ENCODE data around the gene PRIMPOL. TPM values are rescaled to one million over a fixed set of nuclear protein-coding genes. Genes with fewer than 3 reads are reported as not detected.

The PRIMPOL gene
- total RNA-seq, 1 experiment from 2014 or later = 9.4 TPM

- CTCF ChIA-PET = no interaction called here
- no peak for TF ChIP-seq EZH2 (IDR thresholded peaks at IDR 0.05; ENCODE audit: low read length, unreplicated experiment)
- TF ChIP-seq, protein P1, sequence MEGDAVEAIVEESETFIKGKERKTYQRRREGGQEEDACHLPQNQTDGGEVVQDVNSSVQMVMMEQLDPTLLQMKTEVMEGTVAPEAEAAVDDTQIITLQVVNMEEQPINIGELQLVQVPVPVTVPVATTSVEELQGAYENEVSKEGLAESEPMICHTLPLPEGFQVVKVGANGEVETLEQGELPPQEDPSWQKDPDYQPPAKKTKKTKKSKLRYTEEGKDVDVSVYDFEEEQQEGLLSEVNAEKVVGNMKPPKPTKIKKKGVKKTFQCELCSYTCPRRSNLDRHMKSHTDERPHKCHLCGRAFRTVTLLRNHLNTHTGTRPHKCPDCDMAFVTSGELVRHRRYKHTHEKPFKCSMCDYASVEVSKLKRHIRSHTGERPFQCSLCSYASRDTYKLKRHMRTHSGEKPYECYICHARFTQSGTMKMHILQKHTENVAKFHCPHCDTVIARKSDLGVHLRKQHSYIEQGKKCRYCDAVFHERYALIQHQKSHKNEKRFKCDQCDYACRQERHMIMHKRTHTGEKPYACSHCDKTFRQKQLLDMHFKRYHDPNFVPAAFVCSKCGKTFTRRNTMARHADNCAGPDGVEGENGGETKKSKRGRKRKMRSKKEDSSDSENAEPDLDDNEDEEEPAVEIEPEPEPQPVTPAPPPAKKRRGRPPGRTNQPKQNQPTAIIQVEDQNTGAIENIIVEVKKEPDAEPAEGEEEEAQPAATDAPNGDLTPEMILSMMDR (conservative IDR thresholded peaks at IDR 0.05; ENCODE audit: low read depth, low read length) = no peak
- TF ChIP-seq EZH2phosphoT487 (IDR thresholded peaks at IDR 0.05; ENCODE audit: borderline replicate concordance, low read length) = no peak
- no peaks in the 10 kb centered on the region for H3K9me2 ChIP-seq (replicated peaks; ENCODE audit: low read length)
- H3K9me3 ChIP-seq (ENCODE audit: low read length) = no peaks in the 10 kb centered on the region
- no peaks in the 10 kb centered on the region for H3K36me3 ChIP-seq (ENCODE audit: low read depth, low read length)
- POLR2A ChIA-PET (ENCODE audit: unreplicated experiment) = no interaction called here
- no TSS peak for BruUV-seq (replicated peaks)
- H3K4me3 ChIP-seq (ENCODE audit: low read length) = no peak overlapping the region
- no peak overlapping the region for H3K9ac ChIP-seq (ENCODE audit: low read length)
- H3K27ac ChIP-seq (ENCODE audit: low read length) = no peak overlapping the region
- ATAC-seq (no peak), DNase-seq (no peak)
- no peak overlapping the region for H2AFZ ChIP-seq (ENCODE audit: low read length)
- H3K79me2 ChIP-seq (ENCODE audit: low read length) = no peaks in the 10 kb centered on the region
- no peaks in the 10 kb centered on the region for H3K27me3 ChIP-seq (ENCODE audit: low read length)
- no peak overlapping the region for H3K4me2 ChIP-seq (ENCODE audit: low read length)
- intact Hi-C loops (cut with micrococcal nuclease) = no loop called here
- no peaks in the 10 kb centered on the region for H3F3A ChIP-seq (ENCODE audit: low read length, unreplicated experiment)
- no peaks in the 10 kb centered on the region for H4K20me1 ChIP-seq (ENCODE audit: low read length)
- no peaks in the 10 kb centered on the region for H3K4me1 ChIP-seq (ENCODE audit: insufficient read depth, low read length)
Measured at GRCh38 chr4:184681916-184682315, 32.4 kb downstream of the PRIMPOL start.

DNA sequence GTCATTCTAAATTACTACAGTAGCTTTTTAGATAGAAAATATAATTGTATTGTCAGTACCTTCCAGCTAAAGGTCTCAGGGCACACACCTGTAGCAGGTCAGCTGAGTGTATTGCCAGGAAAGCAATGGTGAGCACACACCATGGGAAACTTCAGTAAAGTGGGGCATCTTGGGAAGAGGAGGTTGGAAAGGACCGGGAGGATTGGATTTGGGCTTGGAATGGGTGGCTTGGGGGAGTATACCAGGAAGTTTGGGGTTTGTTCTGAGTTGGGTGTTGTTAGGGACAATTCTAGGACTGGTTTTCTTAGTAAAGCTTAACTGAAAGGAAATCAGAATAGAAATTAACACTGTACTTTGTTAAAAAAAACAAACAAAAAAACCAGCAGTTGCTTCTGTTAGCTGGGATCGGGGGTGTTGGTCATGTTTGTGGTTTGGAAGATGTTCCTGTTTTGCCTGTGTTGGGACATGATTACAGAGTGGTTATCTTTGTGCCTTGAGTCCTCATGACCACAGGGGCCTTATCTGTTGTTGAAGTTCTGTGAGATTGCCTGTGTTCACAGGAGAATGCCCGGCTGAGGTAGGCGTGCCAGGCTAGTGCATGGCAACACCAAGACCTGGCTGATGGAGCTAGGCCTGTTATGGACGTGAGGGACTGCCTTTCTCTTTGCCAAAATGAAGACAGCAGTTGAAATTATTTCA, 35.1 kb downstream of the PRIMPOL start:
- no peak overlapping the region for H3K4me2 ChIP-seq (ENCODE audit: low read length)
- ChIA-PET CTCF (no interaction called here), POLR2A (ENCODE audit: unreplicated experiment) (no interaction called here)
- H2AFZ ChIP-seq (ENCODE audit: low read length) = no peak overlapping the region
- no TSS peak for BruUV-seq (replicated peaks)
- no peaks in the 10 kb centered on the region for H3K9me2 ChIP-seq (replicated peaks; ENCODE audit: low read length)
- H3K79me2 ChIP-seq (ENCODE audit: low read length) = no peaks in the 10 kb centered on the region
- intact Hi-C loops (cut with micrococcal nuclease) = no loop called here
- DNase-seq (no peak), ATAC-seq (no peak)
- H3K9ac ChIP-seq (ENCODE audit: low read length) = no peak overlapping the region
- H3K27ac ChIP-seq (ENCODE audit: low read length) = no peak overlapping the region
- no peaks in the 10 kb centered on the region for H4K20me1 ChIP-seq (ENCODE audit: low read length)
- H3K4me1 ChIP-seq (ENCODE audit: insufficient read depth, low read length) = peaks cover 15% of the 10 kb centered on the region
- H3K27me3 ChIP-seq (ENCODE audit: low read length) = no peaks in the 10 kb centered on the region
- no peaks in the 10 kb centered on the region for H3K36me3 ChIP-seq (ENCODE audit: low read depth, low read length)
- no peak overlapping the region for H3K4me3 ChIP-seq (ENCODE audit: low read length)
- no peak for TF ChIP-seq EZH2 (IDR thresholded peaks at IDR 0.05; ENCODE audit: low read length, unreplicated experiment)
- no peak for TF ChIP-seq EZH2phosphoT487 (IDR thresholded peaks at IDR 0.05; ENCODE audit: borderline replicate concordance, low read length)
- TF ChIP-seq, protein P1 (conservative IDR thresholded peaks at IDR 0.05; ENCODE audit: low read depth, low read length) = no peak
- no peaks in the 10 kb centered on the region for H3F3A ChIP-seq (ENCODE audit: low read length, unreplicated experiment)
- no peaks in the 10 kb centered on the region for H3K9me3 ChIP-seq (ENCODE audit: low read length)

DNA sequence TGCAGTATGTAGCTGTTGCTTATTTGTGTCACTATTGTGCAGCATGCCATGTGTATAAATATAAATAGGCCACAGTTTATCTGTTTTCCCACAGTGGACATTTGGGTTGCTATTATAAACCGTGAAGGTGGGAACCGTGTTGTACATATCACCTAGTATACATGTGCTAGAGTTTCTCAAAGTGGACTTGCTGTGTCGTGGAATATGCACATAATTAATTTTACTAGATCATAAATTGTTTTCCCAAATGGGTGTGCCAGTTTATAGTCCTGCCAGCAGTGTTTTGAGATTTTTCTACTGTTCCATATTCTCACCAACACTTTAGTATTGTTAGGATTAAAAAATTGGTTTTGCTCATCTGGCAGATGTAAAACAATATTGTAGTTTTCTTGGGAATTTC, 38.5 kb downstream of the PRIMPOL start:
- CTCF ChIA-PET = no interaction called here
- Histone ChIP-seq H3K9ac (ENCODE audit: low read length) (peak overlapping the region; percentile 37), H2AFZ (ENCODE audit: low read length) (peak overlapping the region; percentile 59; the same call in 1 of the 2 replicates), H3K9me3 (ENCODE audit: low read length) (no peaks in the 10 kb centered on the region), H4K20me1 (ENCODE audit: low read length) (no peaks in the 10 kb centered on the region), H3K36me3 (ENCODE audit: low read depth, low read length) (no peaks in the 10 kb centered on the region), H3K27ac (ENCODE audit: low read length) (peak overlapping the region; percentile 81), H3F3A (ENCODE audit: low read length, unreplicated experiment) (no peaks in the 10 kb centered on the region), H3K4me3 (ENCODE audit: low read length) (no peak overlapping the region), H3K79me2 (ENCODE audit: low read length) (no peaks in the 10 kb centered on the region), H3K4me1 (ENCODE audit: insufficient read depth, low read length) (peaks cover 15% of the 10 kb centered on the region), H3K27me3 (ENCODE audit: low read length) (no peaks in the 10 kb centered on the region), H3K4me2 (ENCODE audit: low read length) (peak overlapping the region; percentile 63), H3K9me2 (replicated peaks; ENCODE audit: low read length) (no peaks in the 10 kb centered on the region)
- POLR2A ChIA-PET (ENCODE audit: unreplicated experiment) = no interaction called here
- no peak for TF ChIP-seq EZH2 (IDR thresholded peaks at IDR 0.05; ENCODE audit: low read length, unreplicated experiment)
- TF ChIP-seq, protein P1 (conservative IDR thresholded peaks at IDR 0.05; ENCODE audit: low read depth, low read length) = no peak
- no peak for TF ChIP-seq EZH2phosphoT487 (IDR thresholded peaks at IDR 0.05; ENCODE audit: borderline replicate concordance, low read length)
- intact Hi-C loops (cut with micrococcal nuclease) = loop anchor here (1.0 kb wide), 2 partner anchors 39 to 46 kb away; partner anchors contain the start of genes CASP3, CENPU and PRIMPOL
- ATAC-seq = peak; percentile 44
- DNase-seq = no peak
- BruUV-seq (replicated peaks) = no TSS peak
